HEK293T (cell line): Measurements from ENCODE around the gene IL6.

Source experiments
- ELF4 ChIP-seq: fragments of 450-650 bp; IDR thresholded peaks from 2 replicates; pipeline ENCODE4 v1.6.1; 2017; ENCODE audit warnings: antibody characterized with exemption
- FOXA1 ChIP-seq: fragments of 450-650 bp; IDR thresholded peaks from 2 replicates; pipeline ENCODE4 v1.6.1; 2016; ENCODE audit warnings: mild to moderate bottlenecking
- FOXK2 ChIP-seq: fragments of 450-650 bp; IDR thresholded peaks from 2 replicates; pipeline ENCODE4 v1.6.1; 2016; ENCODE audit warnings: mild to moderate bottlenecking
- NFRKB ChIP-seq: fragments of 450-650 bp; IDR thresholded peaks from 2 replicates; pipeline ENCODE4 v1.6.1; 2016; ENCODE audit warnings: mild to moderate bottlenecking, moderate library complexity
- SP1 ChIP-seq: fragments of 450-650 bp; IDR thresholded peaks from 2 replicates; pipeline ENCODE4 v1.6.1; 2017
- SUZ12 ChIP-seq: fragments of 450-650 bp; IDR thresholded peaks from 2 replicates; pipeline ENCODE4 v1.6.1; 2016; ENCODE audit warnings: mild to moderate bottlenecking
- ZNF384 ChIP-seq: fragments of 450-650 bp; IDR thresholded peaks from 2 replicates; pipeline ENCODE4 v1.6.1; 2016

DNA sequence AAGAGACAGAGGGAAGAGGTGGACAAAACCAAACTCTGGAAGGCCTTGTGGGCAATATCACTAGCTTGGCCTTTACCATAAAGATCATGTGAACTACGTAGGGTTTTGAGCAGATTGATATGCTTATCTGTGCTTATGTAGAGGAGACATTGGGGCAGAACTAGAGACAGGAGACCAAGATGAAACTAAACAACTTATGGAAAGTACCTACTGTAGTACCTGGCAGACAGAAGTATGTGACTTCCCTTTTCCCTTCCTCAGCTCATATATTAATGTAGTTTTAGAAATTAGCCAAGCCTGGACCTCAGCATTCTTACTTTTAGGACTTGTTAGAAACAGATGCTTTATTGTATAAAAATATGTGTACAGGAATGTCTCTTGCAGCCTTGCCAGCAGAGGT is 14.0 kb upstream of the IL6 start:
- TF ChIP-seq ELF4 (no peak), FOXA1 (no peak), ZNF384 (no peak), NFRKB (no peak), SUZ12 (no peak), SP1 (no peak), FOXK2 (no peak)
